GM19468 (cell line): ENCODE data around the gene FGFR4.

Source experiments
- ATAC-seq: cut with Tn5 transposase; IDR thresholded peaks from one replicate; pipeline ENCODE4 v1.9.1; 2021; ENCODE audit warnings: mild to moderate bottlenecking, moderate library complexity, moderate number of reproducible peaks; ENCODE audit not compliant: unreplicated experiment; ENCODE audit errors: extremely low read depth

Gene FGFR4

GRCh38 chr5:177130211-177131018 lies 43.7 kb downstream of the FGFR4 start:
- no peak for ATAC-seq

GRCh38 chr5:177131019-177131320 lies 44.3 kb downstream of the FGFR4 start:
- ATAC-seq, result no peak

GRCh38 chr5:177131352-177132135 lies 44.8 kb downstream of the FGFR4 start:
- ATAC-seq, result no peak

GRCh38 chr5:177132136-177133095 lies 45.7 kb downstream of the FGFR4 start:
- ATAC-seq, result no peak

GRCh38 chr5:177133096-177133852 lies 46.6 kb downstream of the FGFR4 start, which contains the start of gene NSD1:
Gene NSD1, plus strand, starts transcription at chr5:177133773. Its CDS starts 1,331 bp downstream, at chr5:177135104.
- peak; percentile 42 for ATAC-seq

GRCh38 chr5:177133853-177134696 lies 47.4 kb downstream of the FGFR4 start:
- no peak for ATAC-seq

- no peak for ATAC-seq
These were observed 48.0 kb downstream of the FGFR4 start for GRCh38 chr5:177134697-177135225.

GRCh38 chr5:177140312-177140711 lies 53.6 kb downstream of the FGFR4 start:
- no peak for ATAC-seq

- ATAC-seq, result no peak
These were observed 54.8 kb downstream of the FGFR4 start for GRCh38 chr5:177141496-177141895.

- ATAC-seq, result no peak
These were observed 55.4 kb downstream of the FGFR4 start for GRCh38 chr5:177142098-177142611.

- ATAC-seq, result no peak
These were observed 56.1 kb downstream of the FGFR4 start for GRCh38 chr5:177142778-177143177.

GRCh38 chr5:177146891-177147638 lies 60.4 kb downstream of the FGFR4 start:
- ATAC-seq, result no peak
